ENCODE results near the gene RASGRF2. TPM values are rescaled to one million over a fixed set of nuclear protein-coding genes. Genes with fewer than 3 reads are reported as not detected.

Gene RASGRF2
- total RNA-seq, 1 experiment from 2014 or later, result 0.48 TPM

GRCh38 chr5:80964491-80964890 is 4.3 kb downstream of the RASGRF2 start:
- no peaks in the 10 kb centered on the region for H3K27me3 ChIP-seq (ENCODE audit: insufficient read depth, low read depth)
- H3K4me2 ChIP-seq, result no peak overlapping the region
- intact Hi-C loops (cut with micrococcal nuclease; ENCODE audit: unreplicated experiment), result no loop called here

DNA sequence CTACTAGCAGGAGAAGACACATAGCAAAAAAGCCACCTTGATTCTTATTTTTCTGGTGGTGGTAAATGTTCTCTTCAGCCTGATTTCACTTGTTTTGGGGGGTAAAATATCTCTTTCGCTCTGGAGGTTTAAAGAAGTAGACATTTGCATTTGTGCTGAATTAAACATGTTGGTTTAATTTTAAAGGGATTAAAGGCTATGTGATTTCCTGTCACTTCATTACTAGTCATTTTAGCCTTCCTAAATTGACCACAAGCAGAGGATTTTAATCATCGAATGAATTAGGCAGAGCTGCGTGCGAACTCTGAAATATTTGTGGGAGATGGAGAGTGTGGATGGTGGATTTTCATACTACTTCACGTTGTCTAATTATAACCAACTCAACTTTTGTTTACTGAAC is 4.8 kb downstream of the RASGRF2 start:
- no peak for TF ChIP-seq CTCF (conservative IDR thresholded peaks at IDR 0.05)
- no peak for TF ChIP-seq EZH2 (IDR thresholded peaks at IDR 0.05; ENCODE audit: low read depth)
- no peak for DNase-seq
- ChIA-PET CTCF (no interaction called here), POLR2A (ENCODE audit: unreplicated experiment) (no interaction called here)
- Histone ChIP-seq H3K27ac (no peak overlapping the region), H3K9me3 (ENCODE audit: insufficient read depth, low read depth) (no peaks in the 10 kb centered on the region), H3F3A (ENCODE audit: insufficient read depth, low read depth) (peaks cover 18% of the 10 kb centered on the region), H3K4me2 (no peak overlapping the region), H4K20me1 (ENCODE audit: insufficient read depth) (no peaks in the 10 kb centered on the region), H3K36me3 (ENCODE audit: low read depth) (no peaks in the 10 kb centered on the region), H3K79me2 (ENCODE audit: low read depth) (no peaks in the 10 kb centered on the region), H3K9me2 (ENCODE audit: insufficient read depth) (no peaks in the 10 kb centered on the region), H3K4me1 (replicated peaks; ENCODE audit: insufficient read depth) (peaks cover 38% of the 10 kb centered on the region), H2AFZ (no peak overlapping the region), H3K27me3 (ENCODE audit: insufficient read depth, low read depth) (no peaks in the 10 kb centered on the region), H3K4me3 (no peak overlapping the region)
- BruUV-seq (replicated peaks), result no TSS peak
- intact Hi-C loops (cut with micrococcal nuclease; ENCODE audit: unreplicated experiment), result no loop called here

More at GRCh38 chr5:80964491-80964890, 4.3 kb downstream of the RASGRF2 start:
- no peak for DNase-seq
- CTCF ChIA-PET, result no interaction called here
- Histone ChIP-seq H2AFZ (no peak overlapping the region), H3F3A (ENCODE audit: insufficient read depth, low read depth) (peaks cover 18% of the 10 kb centered on the region), H3K79me2 (ENCODE audit: low read depth) (no peaks in the 10 kb centered on the region), H3K4me1 (replicated peaks; ENCODE audit: insufficient read depth) (peaks cover 38% of the 10 kb centered on the region), H3K9me2 (ENCODE audit: insufficient read depth) (no peaks in the 10 kb centered on the region), H3K9me3 (ENCODE audit: insufficient read depth, low read depth) (no peaks in the 10 kb centered on the region), H4K20me1 (ENCODE audit: insufficient read depth) (no peaks in the 10 kb centered on the region), H3K36me3 (ENCODE audit: low read depth) (no peaks in the 10 kb centered on the region), H3K27ac (no peak overlapping the region), H3K4me3 (no peak overlapping the region)
- POLR2A ChIA-PET (ENCODE audit: unreplicated experiment), result no interaction called here
- TF ChIP-seq EZH2 (IDR thresholded peaks at IDR 0.05; ENCODE audit: low read depth), result no peak
- TF ChIP-seq CTCF (conservative IDR thresholded peaks at IDR 0.05), result no peak
- BruUV-seq (replicated peaks), result no TSS peak

DNA sequence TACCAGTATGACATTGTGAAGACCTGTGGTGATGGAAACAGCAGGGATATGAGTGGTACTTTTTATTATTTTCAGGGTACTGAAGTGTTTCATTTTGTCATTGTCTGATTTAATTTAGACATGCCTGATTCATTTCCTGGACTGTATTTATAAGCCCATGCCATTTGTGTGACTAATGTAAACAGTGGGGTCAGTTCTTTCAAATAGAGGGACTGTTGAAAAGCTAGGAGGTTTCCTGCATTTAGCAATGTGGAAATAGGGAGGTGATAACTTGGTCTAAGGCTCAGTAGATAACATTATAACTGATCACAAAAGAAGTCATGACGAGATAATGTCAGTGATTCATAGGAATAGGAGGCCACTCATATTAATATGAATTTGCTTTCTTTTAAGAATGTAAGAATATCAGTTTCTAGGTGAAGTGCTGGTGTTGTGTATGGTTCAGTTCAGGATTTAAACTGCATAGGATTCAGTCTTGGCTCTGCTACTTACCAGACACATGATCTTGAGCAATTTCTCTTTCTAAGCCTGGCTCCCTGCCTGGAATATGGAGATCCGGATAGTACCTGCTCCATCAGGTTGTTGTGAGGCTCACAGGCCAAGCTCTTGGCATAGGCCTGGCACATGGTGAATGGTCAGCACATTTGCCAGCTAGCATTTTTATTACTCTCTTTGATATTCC is 7.5 kb downstream of the RASGRF2 start:
- no TSS peak for BruUV-seq (replicated peaks)
- Histone ChIP-seq H3K79me2 (ENCODE audit: low read depth) (no peaks in the 10 kb centered on the region), H3K4me2 (peak overlapping the region; percentile 38), H3F3A (ENCODE audit: insufficient read depth, low read depth) (peaks cover 18% of the 10 kb centered on the region), H3K27ac (peak overlapping the region; percentile 56), H3K27me3 (ENCODE audit: insufficient read depth, low read depth) (no peaks in the 10 kb centered on the region), H4K20me1 (ENCODE audit: insufficient read depth) (no peaks in the 10 kb centered on the region), H2AFZ (no peak overlapping the region), H3K9me3 (ENCODE audit: insufficient read depth, low read depth) (no peaks in the 10 kb centered on the region), H3K36me3 (ENCODE audit: low read depth) (no peaks in the 10 kb centered on the region), H3K4me1 (replicated peaks; ENCODE audit: insufficient read depth) (peaks cover 38% of the 10 kb centered on the region), H3K4me3 (no peak overlapping the region), H3K9me2 (ENCODE audit: insufficient read depth) (no peaks in the 10 kb centered on the region)
- DNase-seq, result peak; percentile 29 to 89
- intact Hi-C loops (cut with micrococcal nuclease; ENCODE audit: unreplicated experiment), result no loop called here
- ChIA-PET POLR2A (ENCODE audit: unreplicated experiment) (no interaction called here), CTCF (no interaction called here)
- no peak for TF ChIP-seq EZH2 (IDR thresholded peaks at IDR 0.05; ENCODE audit: low read depth)
- TF ChIP-seq CTCF (conservative IDR thresholded peaks at IDR 0.05), result no peak
